Muscle of arm (tissue), 12 donors: ENCODE measurements around the gene CHERP. TPM values are rescaled to one million over a fixed set of nuclear protein-coding genes. Genes with fewer than 3 reads are reported as not detected.
"Not testable (repeated sequence)": the region's sequence is repeated elsewhere in the genome, so short reads cannot be mapped to it uniquely, and the experiment has no call there.

Source experiments
- DNase-seq: peaks from one replicate; pipeline ENCODE4 v3.0.0-alpha.2; 2013
- polyA plus RNA-seq, 12 donors: library from polyadenylated mRNA; unstranded; fragments of 120-200 nt; gene quantifications; one replicate each; pipeline ENCODE4 v1.2.1, GENCODE V29; 2013; ENCODE audit not compliant: insufficient read length in 12 of 12

CHERP gene
- polyA plus RNA-seq, 12 donors = 23.0 to 43.1 (median 27.5) TPM; not detected in 1

DNA sequence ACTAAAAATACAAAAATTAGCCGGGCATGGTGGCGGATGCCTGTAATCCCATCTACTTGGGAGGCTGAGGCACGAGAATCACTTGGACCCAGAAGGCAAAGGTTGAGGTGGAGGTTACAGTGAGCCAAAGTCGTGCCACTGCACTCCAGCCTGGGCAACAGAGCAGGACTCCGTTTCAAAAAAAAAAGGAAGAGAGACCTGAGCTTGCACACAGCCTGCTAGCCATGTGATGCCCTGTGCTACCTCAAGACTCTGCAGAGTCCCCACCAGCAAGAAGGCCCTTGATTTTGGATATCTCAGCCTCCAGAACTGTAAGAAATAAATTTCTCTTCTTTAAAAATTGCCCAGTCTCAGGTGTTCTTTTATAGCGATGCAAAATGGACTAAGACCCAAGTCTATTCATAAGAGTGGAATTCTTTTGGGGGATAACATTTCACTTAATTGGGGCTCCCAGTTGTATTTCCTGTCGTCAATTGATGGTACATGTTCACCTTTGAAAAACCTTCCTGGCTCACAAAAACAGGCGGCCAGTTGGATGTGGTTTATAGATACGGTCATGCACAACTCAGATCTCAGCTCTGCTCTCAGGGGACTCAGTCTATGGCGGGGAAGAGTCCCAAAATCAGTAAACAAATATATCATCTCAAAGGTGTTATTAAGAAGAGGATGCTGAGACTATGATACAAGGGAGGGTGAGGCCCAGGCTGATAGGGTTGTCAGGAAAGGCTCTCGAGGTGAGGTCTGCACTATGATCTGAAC, 2.4 kb upstream of the CHERP start:
- DNase-seq = no peak

DNA sequence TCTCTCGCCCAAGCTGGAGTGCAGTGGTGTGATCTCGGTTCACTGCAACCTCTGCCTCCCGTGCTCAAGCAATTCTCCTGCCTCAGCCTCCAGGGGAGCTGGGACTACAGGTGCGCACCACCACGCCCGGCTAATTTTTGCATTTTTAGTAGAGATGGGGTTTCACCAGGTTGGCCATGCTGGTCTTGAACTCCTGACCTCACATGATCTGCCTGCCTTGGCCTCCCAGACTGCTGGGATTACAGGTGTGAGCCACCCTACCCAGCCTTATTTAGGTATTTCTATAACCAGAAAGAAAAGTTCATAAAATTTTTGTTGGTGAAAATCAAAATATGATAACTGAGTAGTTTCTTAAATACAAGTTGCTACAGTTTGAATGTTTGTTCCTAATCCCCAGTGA, 1.5 kb upstream of the CHERP start:
- DNase-seq = not testable (repeated sequence)

- DNase-seq = no peak
These were observed 754 bp upstream of the CHERP start for GRCh38 chr19:16542910-16543472.

DNA sequence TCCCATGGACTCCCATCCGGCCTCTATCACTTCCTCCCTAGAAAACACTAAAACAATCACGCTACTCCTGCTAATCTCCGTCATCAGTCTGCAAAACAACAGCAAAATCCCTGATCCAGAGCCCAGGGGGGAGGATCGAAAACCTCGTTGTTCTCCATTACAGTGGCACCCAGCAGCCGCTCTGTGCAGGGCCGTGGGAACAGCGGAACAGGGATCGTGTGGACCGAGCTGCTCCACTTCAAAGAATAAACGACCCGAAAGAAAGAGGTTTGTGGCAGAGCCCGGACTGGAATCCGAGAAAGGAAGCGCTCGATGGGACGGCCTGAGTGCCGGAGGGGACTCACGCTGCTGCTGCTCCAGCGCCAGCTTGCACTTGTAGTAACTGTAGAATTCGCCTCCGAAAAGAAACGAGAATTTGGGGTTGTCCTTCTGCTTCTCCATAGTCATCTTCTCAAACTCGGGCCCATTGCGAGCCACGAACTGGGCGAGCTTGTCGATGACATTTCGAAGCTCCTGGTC, 652 bp downstream of the CHERP start:
- DNase-seq = no peak

- no peak for DNase-seq
These were observed 1.3 kb downstream of the CHERP start for GRCh38 chr19:16540948-16541347.

DNA sequence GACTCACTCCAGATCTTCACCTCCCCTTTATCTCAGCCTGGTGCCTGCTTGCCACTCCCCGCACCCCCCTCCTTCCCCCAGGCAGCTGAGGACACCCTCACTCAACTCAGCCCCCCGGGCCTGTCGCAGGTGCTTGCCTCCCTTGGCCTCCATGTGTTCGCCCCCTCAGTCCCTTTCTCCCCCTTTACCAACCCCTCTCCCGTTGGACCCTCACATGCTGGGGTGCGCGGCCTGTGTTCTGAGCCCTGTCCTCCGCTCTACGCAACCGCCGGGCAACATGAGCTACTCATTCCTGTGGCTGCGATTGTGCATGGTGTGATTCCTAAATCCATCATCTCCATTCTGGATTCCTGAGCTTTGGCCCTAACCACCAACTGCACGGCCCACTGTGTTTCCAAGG, 5.1 kb downstream of the CHERP start:
- no peak for DNase-seq

DNA sequence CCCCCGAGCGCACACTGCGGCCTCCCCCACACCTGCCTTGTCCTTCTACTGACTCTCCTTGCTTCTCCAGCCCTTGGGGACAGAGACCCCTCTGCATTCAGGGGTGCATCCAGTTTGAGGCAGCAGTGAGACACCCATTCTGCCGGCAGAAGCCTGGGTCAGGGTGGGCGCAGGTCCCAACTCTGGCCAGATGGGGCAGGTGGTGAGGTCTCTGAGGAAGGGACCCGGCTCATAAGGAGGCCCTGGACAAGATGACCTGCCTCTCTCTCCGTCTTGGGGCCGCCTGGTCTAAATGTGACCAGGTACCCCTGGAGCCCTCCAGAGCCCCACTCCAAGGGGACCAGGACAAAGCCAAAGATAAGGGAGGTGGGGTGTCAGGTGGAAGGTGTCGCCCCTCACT, 6.1 kb downstream of the CHERP start:
- no peak for DNase-seq

- no peak for DNase-seq
These were observed 6.9 kb downstream of the CHERP start for GRCh38 chr19:16535381-16535780.

DNA sequence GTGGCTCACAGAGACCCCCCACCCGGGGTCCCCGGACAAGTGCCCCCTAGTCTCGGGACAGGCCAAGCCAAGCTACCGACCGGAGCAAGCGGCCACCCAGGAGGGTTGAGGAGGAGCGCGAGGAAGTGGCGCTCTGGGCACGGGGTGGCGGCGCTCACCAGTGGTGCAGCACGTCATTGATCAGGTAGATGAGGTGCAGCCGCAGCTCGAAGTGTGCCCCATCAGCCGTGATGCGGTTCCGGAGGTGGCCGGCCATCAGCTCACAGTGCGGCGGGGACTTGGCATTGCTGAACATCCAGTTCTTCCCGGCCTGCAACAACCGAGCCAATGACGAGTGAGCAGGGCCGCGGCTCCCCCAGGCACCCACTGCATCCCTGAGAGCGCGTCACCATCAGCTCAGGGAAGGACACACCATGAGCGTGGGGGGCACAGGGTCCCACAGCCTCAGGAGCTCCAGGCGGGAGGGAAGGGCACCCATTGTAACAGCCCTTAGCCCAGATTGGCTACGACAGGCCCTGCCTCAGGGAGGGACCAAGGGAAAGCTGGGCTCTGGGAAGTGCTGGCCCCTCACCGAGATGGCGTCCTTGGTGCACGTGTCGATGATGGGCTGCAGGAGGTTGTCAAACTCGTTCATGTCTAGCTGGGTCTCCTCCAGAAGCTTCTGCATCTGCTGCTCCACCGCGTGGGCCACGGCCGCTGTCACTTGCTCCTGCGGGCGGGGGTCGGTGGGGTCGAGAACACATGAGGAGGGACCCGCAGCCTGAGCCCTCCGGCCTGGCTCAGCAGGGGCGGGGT, 9.6 kb downstream of the CHERP start:
- DNase-seq = no peak

DNA sequence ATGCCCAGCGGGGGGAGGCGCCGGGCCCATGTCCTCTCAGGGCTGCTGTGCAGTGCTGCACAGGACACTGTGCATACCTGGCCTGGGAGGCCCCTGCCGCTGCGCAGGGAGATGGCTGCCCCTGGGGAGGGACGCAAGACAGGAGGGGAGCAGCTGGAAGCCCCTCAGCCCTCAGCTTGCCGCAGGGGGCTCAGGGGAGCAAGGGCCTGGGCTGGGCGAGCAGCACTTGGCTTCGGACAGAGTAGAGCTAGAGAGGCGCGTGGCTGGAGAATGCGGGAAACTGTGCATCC, 10.9 kb downstream of the CHERP start:
- DNase-seq = no peak

- DNase-seq = no peak
These were observed 11.5 kb downstream of the CHERP start for GRCh38 chr19:16530540-16531379.

DNA sequence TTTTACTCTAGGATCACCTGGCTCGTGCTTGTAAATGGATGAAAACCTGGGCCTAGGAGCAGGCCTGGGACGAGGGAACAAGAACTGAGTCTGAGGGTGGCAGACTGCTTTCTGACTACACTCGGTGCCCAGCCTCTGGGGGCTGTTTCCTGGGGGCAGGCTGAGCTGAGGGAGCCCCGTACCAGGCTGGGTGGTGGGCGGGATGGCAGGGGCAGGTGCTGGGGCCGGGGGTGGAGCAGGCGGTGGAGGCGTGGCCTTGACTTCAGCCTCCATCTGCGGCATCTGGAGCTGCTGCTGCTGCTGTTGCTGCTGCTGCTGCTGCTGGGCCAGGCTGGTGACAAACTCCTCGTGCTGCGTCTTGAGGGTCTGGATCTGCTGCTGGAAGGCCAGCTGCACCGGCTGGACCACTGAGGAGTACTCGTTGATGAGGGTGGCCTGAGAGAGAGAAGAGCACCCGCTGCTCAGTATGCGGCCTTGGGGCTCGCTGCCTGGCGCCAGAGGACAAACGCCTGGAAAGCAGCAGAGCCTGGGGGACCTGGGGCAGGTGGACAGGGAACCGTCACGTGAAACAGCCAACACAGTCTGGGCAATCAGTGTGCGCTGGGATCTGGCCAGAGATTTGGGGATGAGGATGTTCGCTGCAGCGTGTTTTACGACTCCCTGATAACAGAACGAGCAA, 12.6 kb downstream of the CHERP start:
- no peak for DNase-seq

DNA sequence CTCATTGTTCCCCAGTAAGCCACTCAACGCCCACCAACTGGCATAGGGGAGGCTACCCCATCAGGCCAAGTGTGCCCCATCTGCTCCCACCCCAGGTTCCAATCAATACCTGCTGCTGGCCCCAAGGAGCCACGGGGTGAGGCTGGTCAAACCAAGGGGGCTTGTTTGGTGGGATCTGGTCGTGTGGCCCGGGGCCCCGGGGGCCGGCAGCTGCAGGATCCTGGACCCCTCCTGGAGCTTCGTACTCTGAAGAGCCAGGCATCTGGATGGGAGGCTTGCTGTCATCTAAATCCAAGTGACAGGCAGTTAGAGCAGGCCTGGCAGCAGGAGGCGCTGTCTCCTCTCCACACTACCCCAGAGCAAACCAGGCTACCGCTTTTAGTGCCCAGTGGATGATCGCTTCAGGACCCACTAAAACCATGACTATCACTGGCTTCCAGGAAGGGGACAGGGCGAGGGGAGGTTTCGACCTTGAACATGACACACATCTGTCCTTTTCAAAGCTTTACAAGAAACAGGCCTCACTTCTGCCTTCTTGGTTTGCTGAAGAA, 14.2 kb downstream of the CHERP start:
- DNase-seq = no peak

DNA sequence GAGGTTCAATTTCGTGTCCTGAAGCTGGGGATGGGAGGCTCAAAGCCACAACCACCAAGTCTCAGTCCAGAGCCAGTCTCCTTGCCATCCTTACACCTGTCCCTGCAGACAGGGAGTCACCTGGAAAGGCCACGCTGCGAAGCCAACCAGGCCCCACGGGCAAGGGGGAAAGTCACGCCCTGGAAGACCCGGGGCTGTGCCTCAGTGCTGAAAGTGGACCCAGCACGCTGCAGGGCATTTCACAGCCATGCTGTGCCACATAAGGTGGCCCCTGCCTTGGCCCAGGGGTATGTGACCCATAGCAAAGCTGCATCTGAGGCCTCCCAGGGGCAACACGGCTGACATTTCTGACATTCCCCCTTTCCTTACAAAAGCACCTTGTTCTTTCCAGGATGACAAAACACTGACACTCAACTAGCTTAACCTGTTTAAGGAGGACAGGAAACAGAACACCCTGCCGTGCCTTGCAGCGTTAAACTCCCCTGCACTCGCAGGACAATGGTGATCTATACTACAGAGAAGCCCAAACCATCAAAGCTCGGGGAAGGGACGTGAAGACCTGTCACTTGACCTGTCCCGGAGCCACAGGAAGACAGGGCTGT, 14.8 kb downstream of the CHERP start:
- DNase-seq = no peak

GRCh38 chr19:16525751-16526481, 16.3 kb downstream of the CHERP start:
- no peak for DNase-seq

DNA sequence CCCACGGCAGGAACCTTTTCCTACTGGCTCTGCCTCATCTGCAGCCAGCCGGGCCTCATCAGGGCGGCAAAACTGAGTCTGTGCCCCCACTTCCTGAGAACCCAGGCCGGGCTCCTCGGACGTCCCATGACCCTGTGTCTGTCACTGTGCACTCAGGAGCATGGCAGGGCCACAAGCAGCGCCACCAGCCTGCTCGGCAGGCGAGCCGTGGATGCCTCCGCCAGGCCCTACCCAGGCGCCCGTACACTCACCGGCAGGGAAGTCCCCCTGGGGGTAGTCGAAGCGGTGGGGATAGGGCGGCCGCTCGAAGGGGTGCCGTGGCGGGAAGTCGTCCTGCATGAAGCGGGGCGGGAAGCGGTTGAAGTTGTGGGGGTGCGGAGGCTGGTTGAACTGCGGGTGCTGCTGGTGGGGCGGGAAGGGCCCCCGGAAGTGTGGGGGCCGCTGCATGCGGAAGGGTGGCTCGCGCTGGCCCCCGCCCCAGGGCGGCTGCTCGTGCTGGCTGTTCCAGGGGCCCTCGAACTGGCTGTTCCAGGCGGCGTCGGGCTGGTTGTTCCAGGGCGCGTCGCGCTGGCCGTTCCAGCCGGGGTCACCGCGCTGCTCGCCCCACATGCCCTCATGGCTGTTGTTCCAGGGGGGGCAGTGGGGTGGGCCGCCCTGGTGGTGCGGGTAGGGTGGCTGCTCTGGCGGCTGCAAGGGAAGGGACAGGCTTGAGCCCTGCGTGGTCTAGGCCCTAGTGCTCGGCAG, 17.1 kb downstream of the CHERP start:
- no peak for DNase-seq

GRCh38 chr19:16522559-16523377, 19.5 kb downstream of the CHERP start:
- no peak for DNase-seq

DNA sequence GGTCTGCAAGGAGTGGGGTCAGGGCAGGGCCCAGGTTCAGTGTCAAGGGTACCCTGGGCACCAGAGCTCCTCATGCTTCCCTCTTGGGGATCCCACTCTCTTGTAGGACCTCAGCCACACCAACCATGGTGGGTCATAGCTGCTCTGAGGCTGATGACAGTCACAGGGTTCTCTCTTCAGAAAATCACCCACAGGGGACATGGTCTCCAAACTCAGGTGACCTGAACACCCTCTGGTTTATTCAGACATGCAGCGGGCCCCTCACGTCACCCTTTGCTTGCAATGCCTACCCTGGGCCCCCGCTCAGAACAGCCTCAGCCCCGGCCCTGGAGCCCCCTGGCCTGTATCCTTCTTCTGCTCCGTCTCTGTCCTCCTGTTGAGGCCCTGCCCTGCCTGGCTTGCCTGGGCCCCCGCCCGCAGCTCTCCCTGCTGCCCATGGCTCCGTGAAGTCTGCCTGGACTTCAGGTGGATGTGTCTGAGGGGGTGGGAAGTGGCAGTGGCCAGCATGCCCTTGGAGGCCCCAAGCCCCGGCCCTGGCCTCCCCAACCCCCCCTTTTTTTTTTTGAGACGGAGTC, 20.4 kb downstream of the CHERP start:
- DNase-seq = no peak
